Spleen (tissue), 7 donors: ENCODE data around the gene DUOXA2.

ENCODE experiments used
- CTCF ChIP-seq, 11 experiments: fragments of 200-600 bp in 7 of 11; fragments of 450-650 bp in 4 of 11; sonication (generic) in 4 of 11; IDR thresholded peaks in 8 of 11; conservative IDR thresholded peaks in 3 of 11; 1 replicate in 7 of 11; 2 replicates in 4 of 11; pipeline versions ENCODE4 v1.4.0 to v1.8.0; 2016 to 2021; ENCODE audit warnings: antibody characterized with exemption in 11 of 11, inconsistent platforms in 4 of 11, mild to moderate bottlenecking in 1 of 11
- POLR2AphosphoS5 ChIP-seq, 3 donors: sonication (generic); formaldehyde crosslinking; IDR thresholded peaks; one replicate each; pipeline ENCODE4 v1.5.1; 2017; ENCODE audit warnings: antibody characterized with exemption in 3 of 3
- donor health status: DM: no; HTN: no; CAD: no; lungs with moderate emphysema.
- donor health status: DM: no; HTN: no; CAD: no.
- donor health status: DM: no; HTN: no; CAD: no.

- TF ChIP-seq CTCF (IDR thresholded peaks at IDR 0.05 in 8 of 11, conservative IDR thresholded peaks at IDR 0.05 in 3 of 11): no peak
- no peak for TF ChIP-seq POLR2AphosphoS5 (IDR thresholded peaks at IDR 0.05)
Observed at GRCh38 chr15:45091576-45091975, 22.6 kb upstream of the DUOXA2 start.
